Measurements from ENCODE around the gene L2HGDH.

L2HGDH gene

GRCh38 chr14:50348933-50349332 is 36.9 kb upstream of the L2HGDH start:
- H3K9ac ChIP-seq (ENCODE audit: low read length), result no peak overlapping the region
- no peaks in the 10 kb centered on the region for H3K27me3 ChIP-seq (ENCODE audit: control insufficient read depth, insufficient read depth, low read length)
- H3K36me3 ChIP-seq (ENCODE audit: control insufficient read depth, low read depth, low read length), result no peaks in the 10 kb centered on the region
- H3K9me3 ChIP-seq (ENCODE audit: control insufficient read depth, low read depth, low read length), result no peaks in the 10 kb centered on the region
- no peak overlapping the region for H3K27ac ChIP-seq (ENCODE audit: low read length)
- H3K4me3 ChIP-seq (ENCODE audit: low read length), result no peak overlapping the region
- H3K4me1 ChIP-seq (ENCODE audit: control insufficient read depth, low read depth, low read length), result no peaks in the 10 kb centered on the region

GRCh38 chr14:50347521-50347920 is 35.5 kb upstream of the L2HGDH start:
- Histone ChIP-seq H3K27ac (ENCODE audit: low read length) (no peak overlapping the region), H3K27me3 (ENCODE audit: control insufficient read depth, insufficient read depth, low read length) (no peaks in the 10 kb centered on the region), H3K9ac (ENCODE audit: low read length) (no peak overlapping the region), H3K4me1 (ENCODE audit: control insufficient read depth, low read depth, low read length) (peaks cover 7% of the 10 kb centered on the region), H3K4me3 (ENCODE audit: low read length) (no peak overlapping the region), H3K36me3 (ENCODE audit: control insufficient read depth, low read depth, low read length) (no peaks in the 10 kb centered on the region), H3K9me3 (ENCODE audit: control insufficient read depth, low read depth, low read length) (no peaks in the 10 kb centered on the region)

GRCh38 chr14:50345846-50346422 is 33.9 kb upstream of the L2HGDH start:
- H3K27ac ChIP-seq (ENCODE audit: low read length), result no peak overlapping the region
- H3K4me1 ChIP-seq (ENCODE audit: control insufficient read depth, low read depth, low read length), result peaks cover 7% of the 10 kb centered on the region
- H3K9ac ChIP-seq (ENCODE audit: low read length), result no peak overlapping the region
- no peaks in the 10 kb centered on the region for H3K27me3 ChIP-seq (ENCODE audit: control insufficient read depth, insufficient read depth, low read length)
- H3K36me3 ChIP-seq (ENCODE audit: control insufficient read depth, low read depth, low read length), result no peaks in the 10 kb centered on the region
- H3K4me3 ChIP-seq (ENCODE audit: low read length), result no peak overlapping the region
- H3K9me3 ChIP-seq (ENCODE audit: control insufficient read depth, low read depth, low read length), result no peaks in the 10 kb centered on the region

GRCh38 chr14:50344876-50345563 is 33.0 kb upstream of the L2HGDH start:
- Histone ChIP-seq H3K9me3 (ENCODE audit: control insufficient read depth, low read depth, low read length) (no peaks in the 10 kb centered on the region), H3K27me3 (ENCODE audit: control insufficient read depth, insufficient read depth, low read length) (no peaks in the 10 kb centered on the region), H3K36me3 (ENCODE audit: control insufficient read depth, low read depth, low read length) (no peaks in the 10 kb centered on the region), H3K27ac (ENCODE audit: low read length) (no peak overlapping the region), H3K4me1 (ENCODE audit: control insufficient read depth, low read depth, low read length) (peaks cover 7% of the 10 kb centered on the region), H3K4me3 (ENCODE audit: low read length) (no peak overlapping the region), H3K9ac (ENCODE audit: low read length) (no peak overlapping the region)

- Histone ChIP-seq H3K9me3 (ENCODE audit: control insufficient read depth, low read depth, low read length) (no peaks in the 10 kb centered on the region), H3K36me3 (ENCODE audit: control insufficient read depth, low read depth, low read length) (no peaks in the 10 kb centered on the region), H3K4me3 (ENCODE audit: low read length) (no peak overlapping the region), H3K4me1 (ENCODE audit: control insufficient read depth, low read depth, low read length) (peaks cover 7% of the 10 kb centered on the region), H3K27me3 (ENCODE audit: control insufficient read depth, insufficient read depth, low read length) (no peaks in the 10 kb centered on the region), H3K27ac (ENCODE audit: low read length) (no peak overlapping the region), H3K9ac (ENCODE audit: low read length) (no peak overlapping the region)
These were observed 32.2 kb upstream of the L2HGDH start for GRCh38 chr14:50344116-50344775.

GRCh38 chr14:50343434-50343833 is 31.4 kb upstream of the L2HGDH start:
- H3K9me3 ChIP-seq (ENCODE audit: control insufficient read depth, low read depth, low read length), result no peaks in the 10 kb centered on the region
- no peak overlapping the region for H3K9ac ChIP-seq (ENCODE audit: low read length)
- H3K27me3 ChIP-seq (ENCODE audit: control insufficient read depth, insufficient read depth, low read length), result no peaks in the 10 kb centered on the region
- H3K4me1 ChIP-seq (ENCODE audit: control insufficient read depth, low read depth, low read length), result peaks cover 7% of the 10 kb centered on the region
- H3K36me3 ChIP-seq (ENCODE audit: control insufficient read depth, low read depth, low read length), result no peaks in the 10 kb centered on the region
- H3K27ac ChIP-seq (ENCODE audit: low read length), result no peak overlapping the region
- H3K4me3 ChIP-seq (ENCODE audit: low read length), result no peak overlapping the region

- no peaks in the 10 kb centered on the region for H3K27me3 ChIP-seq (ENCODE audit: control insufficient read depth, insufficient read depth, low read length)
- peaks cover 7% of the 10 kb centered on the region for H3K4me1 ChIP-seq (ENCODE audit: control insufficient read depth, low read depth, low read length)
- no peaks in the 10 kb centered on the region for H3K36me3 ChIP-seq (ENCODE audit: control insufficient read depth, low read depth, low read length)
- H3K4me3 ChIP-seq (ENCODE audit: low read length), result no peak overlapping the region
- no peak overlapping the region for H3K27ac ChIP-seq (ENCODE audit: low read length)
- no peak overlapping the region for H3K9ac ChIP-seq (ENCODE audit: low read length)
- H3K9me3 ChIP-seq (ENCODE audit: control insufficient read depth, low read depth, low read length), result no peaks in the 10 kb centered on the region
These were observed 30.4 kb upstream of the L2HGDH start for GRCh38 chr14:50342221-50343078.

GRCh38 chr14:50340963-50341362 is 28.9 kb upstream of the L2HGDH start:
- no peak overlapping the region for H3K27ac ChIP-seq (ENCODE audit: low read length)
- peaks cover 13% of the 10 kb centered on the region for H3K4me1 ChIP-seq (ENCODE audit: control insufficient read depth, low read depth, low read length)
- no peaks in the 10 kb centered on the region for H3K27me3 ChIP-seq (ENCODE audit: control insufficient read depth, insufficient read depth, low read length)
- no peaks in the 10 kb centered on the region for H3K36me3 ChIP-seq (ENCODE audit: control insufficient read depth, low read depth, low read length)
- H3K4me3 ChIP-seq (ENCODE audit: low read length), result no peak overlapping the region
- H3K9ac ChIP-seq (ENCODE audit: low read length), result no peak overlapping the region
- H3K9me3 ChIP-seq (ENCODE audit: control insufficient read depth, low read depth, low read length), result no peaks in the 10 kb centered on the region

- no peaks in the 10 kb centered on the region for H3K36me3 ChIP-seq (ENCODE audit: control insufficient read depth, low read depth, low read length)
These were observed 28.0 kb upstream of the L2HGDH start for GRCh38 chr14:50340045-50340444.

GRCh38 chr14:50339178-50339804 is 27.3 kb upstream of the L2HGDH start:
- Histone ChIP-seq H3K27ac (ENCODE audit: low read length) (no peak overlapping the region), H3K4me3 (ENCODE audit: low read length) (no peak overlapping the region), H3K9me3 (ENCODE audit: control insufficient read depth, low read depth, low read length) (no peaks in the 10 kb centered on the region), H3K36me3 (ENCODE audit: control insufficient read depth, low read depth, low read length) (no peaks in the 10 kb centered on the region), H3K27me3 (ENCODE audit: control insufficient read depth, insufficient read depth, low read length) (no peaks in the 10 kb centered on the region), H3K9ac (ENCODE audit: low read length) (no peak overlapping the region), H3K4me1 (ENCODE audit: control insufficient read depth, low read depth, low read length) (peaks cover 20% of the 10 kb centered on the region)

More at GRCh38 chr14:50340045-50340444, 28.0 kb upstream of the L2HGDH start:
- Histone ChIP-seq H3K9ac (ENCODE audit: low read length) (no peak overlapping the region), H3K9me3 (ENCODE audit: control insufficient read depth, low read depth, low read length) (no peaks in the 10 kb centered on the region), H3K4me1 (ENCODE audit: control insufficient read depth, low read depth, low read length) (peaks cover 20% of the 10 kb centered on the region), H3K4me3 (ENCODE audit: low read length) (no peak overlapping the region), H3K27me3 (ENCODE audit: control insufficient read depth, insufficient read depth, low read length) (no peaks in the 10 kb centered on the region), H3K27ac (ENCODE audit: low read length) (no peak overlapping the region)

- Histone ChIP-seq H3K9me3 (ENCODE audit: control insufficient read depth, low read depth, low read length) (no peaks in the 10 kb centered on the region), H3K27ac (ENCODE audit: low read length) (no peak overlapping the region), H3K27me3 (ENCODE audit: control insufficient read depth, insufficient read depth, low read length) (no peaks in the 10 kb centered on the region), H3K4me3 (ENCODE audit: low read length) (no peak overlapping the region), H3K36me3 (ENCODE audit: control insufficient read depth, low read depth, low read length) (no peaks in the 10 kb centered on the region), H3K4me1 (ENCODE audit: control insufficient read depth, low read depth, low read length) (peaks cover 20% of the 10 kb centered on the region), H3K9ac (ENCODE audit: low read length) (no peak overlapping the region)
These were observed 26.6 kb upstream of the L2HGDH start for GRCh38 chr14:50338587-50338986.

Measured in iPS-18a (cell line).